Measurements from ENCODE around the gene MANBA. TPM values are rescaled to one million over a fixed set of nuclear protein-coding genes. Genes with fewer than 3 reads are reported as not detected.

MANBA gene
- total RNA-seq, 4 donors from 2014 or later, result 26.2 to 31.0 (median 27.7) TPM

- 94 to 95% methylated on average over 8 to 9 of the region's 11 CpGs for WGBS, 2 donors (ENCODE audit: low coverage in 1 of 2)
- Histone ChIP-seq H3K9me3 (peaks cover 0 to 6% (median 0%) of the 10 kb centered on the region in 3 donors), H3K27ac (no peak overlapping the region), H3K27me3 (no peaks in the 10 kb centered on the region), H3K4me3 (no peak overlapping the region), H3K36me3 (no peaks in the 10 kb centered on the region), H3K4me1 (no peaks in the 10 kb centered on the region)
- no peak for ATAC-seq
- TF ChIP-seq POLR2AphosphoS5 (IDR thresholded peaks at IDR 0.05), result no peak
- no peak for TF ChIP-seq EP300 (IDR thresholded peaks at IDR 0.05)
- no peak for TF ChIP-seq POLR2A (IDR thresholded peaks at IDR 0.05)
- TF ChIP-seq CTCF (IDR thresholded peaks at IDR 0.05), result no peak
Measured at GRCh38 chr4:102736636-102737549, 23.9 kb downstream of the MANBA start.

- WGBS, 2 donors (ENCODE audit: low coverage in 1 of 2), result 73 to 79% methylated on average over 1 of the region's 1 CpG
- ATAC-seq, result no peak
Measured at GRCh38 chr4:102735582-102735981, 25.2 kb downstream of the MANBA start.

GRCh38 chr4:102734591-102735385 is 26.0 kb downstream of the MANBA start:
- 82% methylated on average over 5 of the region's 5 CpGs; no CpG with 5 or more reads in 1 of the 2 donors for WGBS, 2 donors (ENCODE audit: low coverage in 1 of 2)
- no peak for TF ChIP-seq CTCF (IDR thresholded peaks at IDR 0.05)
- Histone ChIP-seq H3K27ac (no peak overlapping the region), H3K4me1 (no peaks in the 10 kb centered on the region), H3K27me3 (no peaks in the 10 kb centered on the region), H3K36me3 (peaks cover 0 to 7% of the 10 kb centered on the region in 2 donors), H3K9me3 (peaks cover 0 to 5% (median 0%) of the 10 kb centered on the region in 3 donors), H3K4me3 (no peak overlapping the region)
- peak; percentile 62 for ATAC-seq

More at GRCh38 chr4:102735582-102735981, 25.2 kb downstream of the MANBA start:
- TF ChIP-seq EP300 (IDR thresholded peaks at IDR 0.05) (no peak), CTCF (IDR thresholded peaks at IDR 0.05) (no peak), POLR2A (IDR thresholded peaks at IDR 0.05) (no peak), POLR2AphosphoS5 (IDR thresholded peaks at IDR 0.05) (no peak)
- Histone ChIP-seq H3K36me3 (no peaks in the 10 kb centered on the region), H3K4me3 (no peak overlapping the region), H3K4me1 (no peaks in the 10 kb centered on the region), H3K9me3 (peaks cover 0 to 6% (median 0%) of the 10 kb centered on the region in 3 donors), H3K27me3 (no peaks in the 10 kb centered on the region), H3K27ac (no peak overlapping the region)

GRCh38 chr4:102734116-102734515 is 26.7 kb downstream of the MANBA start:
- WGBS, 2 donors (ENCODE audit: low coverage in 1 of 2), result 90% methylated on average over 3 of the region's 5 CpGs; no CpG with 5 or more reads in 1 of the 2 donors
- Histone ChIP-seq H3K36me3 (peaks cover 0 to 9% of the 10 kb centered on the region in 2 donors), H3K27ac (no peak overlapping the region), H3K27me3 (no peaks in the 10 kb centered on the region), H3K4me3 (no peak overlapping the region), H3K9me3 (no peaks in the 10 kb centered on the region), H3K4me1 (no peaks in the 10 kb centered on the region)
- ATAC-seq, result no peak
- TF ChIP-seq POLR2A (IDR thresholded peaks at IDR 0.05) (no peak), POLR2AphosphoS5 (IDR thresholded peaks at IDR 0.05) (no peak), CTCF (IDR thresholded peaks at IDR 0.05) (no peak), EP300 (IDR thresholded peaks at IDR 0.05) (no peak)

Measured in gastroesophageal sphincter (tissue), 4 donors.